Effector memory CD4-positive, alpha-beta T cell (primary cell): ENCODE measurements around the gene EPHB1.

ENCODE experiments used
- DNase-seq, 3 donors: peaks; one replicate each; pipeline ENCODE4 v3.0.0-alpha.2; 2020
- H3K27ac ChIP-seq: 2 replicates; pipeline ENCODE4 v1.7.0; 2013; ENCODE audit warnings: mild to moderate bottlenecking, low read length, moderate library complexity; ENCODE audit not compliant: insufficient read depth, poor library complexity, severe bottlenecking
- H3K27me3 ChIP-seq: replicated peaks from 2 replicates; pipeline ENCODE4 v1.7.0; 2013; ENCODE audit warnings: mild to moderate bottlenecking, low read length; ENCODE audit not compliant: insufficient read depth, control insufficient read depth, poor library complexity, severe bottlenecking
- H3K36me3 ChIP-seq: 2 replicates; pipeline ENCODE4 v1.7.0; 2013; ENCODE audit warnings: mild to moderate bottlenecking, low read length, moderate library complexity; ENCODE audit not compliant: control insufficient read depth, insufficient read depth
- H3K4me1 ChIP-seq: 2 replicates; pipeline ENCODE4 v1.7.0; 2013; ENCODE audit warnings: low read length, mild to moderate bottlenecking; ENCODE audit not compliant: control insufficient read depth, insufficient read depth, poor library complexity, severe bottlenecking
- H3K4me3 ChIP-seq: 2 replicates; pipeline ENCODE4 v1.7.0; 2013; ENCODE audit warnings: low read length, low read depth, mild to moderate bottlenecking; ENCODE audit not compliant: insufficient read depth, poor library complexity, severe bottlenecking
- H3K9me3 ChIP-seq: 2 replicates; pipeline ENCODE4 v1.7.0; 2013; ENCODE audit warnings: mild to moderate bottlenecking, low read length, moderate library complexity; ENCODE audit not compliant: control insufficient read depth

Gene EPHB1

GRCh38 chr3:134872440-134873388 is 77.7 kb downstream of the EPHB1 start:
- Histone ChIP-seq H3K36me3 (no peaks in the 10 kb centered on the region), H3K4me1 (no peaks in the 10 kb centered on the region), H3K4me3 (no peak overlapping the region), H3K27ac (no peak overlapping the region), H3K9me3 (no peaks in the 10 kb centered on the region), H3K27me3 (no peaks in the 10 kb centered on the region)
- no peak for DNase-seq

GRCh38 chr3:134873789-134874188 is 78.7 kb downstream of the EPHB1 start:
- H3K27me3 ChIP-seq: no peaks in the 10 kb centered on the region
- no peaks in the 10 kb centered on the region for H3K36me3 ChIP-seq
- H3K4me1 ChIP-seq: no peaks in the 10 kb centered on the region
- no peak overlapping the region for H3K27ac ChIP-seq
- no peak for DNase-seq
- no peaks in the 10 kb centered on the region for H3K9me3 ChIP-seq
- H3K4me3 ChIP-seq: no peak overlapping the region

GRCh38 chr3:134874737-134875413 is 79.8 kb downstream of the EPHB1 start:
- Histone ChIP-seq H3K27me3 (no peaks in the 10 kb centered on the region), H3K36me3 (no peaks in the 10 kb centered on the region), H3K9me3 (no peaks in the 10 kb centered on the region), H3K4me1 (no peaks in the 10 kb centered on the region), H3K4me3 (no peak overlapping the region), H3K27ac (no peak overlapping the region)
- no peak for DNase-seq

- Histone ChIP-seq H3K27ac (no peak overlapping the region), H3K27me3 (no peaks in the 10 kb centered on the region), H3K4me1 (no peaks in the 10 kb centered on the region), H3K9me3 (no peaks in the 10 kb centered on the region), H3K4me3 (no peak overlapping the region), H3K36me3 (no peaks in the 10 kb centered on the region)
- no peak for DNase-seq
Measured at GRCh38 chr3:134876836-134877235, 81.8 kb downstream of the EPHB1 start.

- no peak overlapping the region for H3K27ac ChIP-seq
- no peak for DNase-seq
- H3K36me3 ChIP-seq: no peaks in the 10 kb centered on the region
- no peaks in the 10 kb centered on the region for H3K4me1 ChIP-seq
- no peak overlapping the region for H3K4me3 ChIP-seq
- no peaks in the 10 kb centered on the region for H3K27me3 ChIP-seq
- H3K9me3 ChIP-seq: no peaks in the 10 kb centered on the region
Measured at GRCh38 chr3:134877788-134878187, 82.7 kb downstream of the EPHB1 start.

GRCh38 chr3:134879990-134880389 is 84.9 kb downstream of the EPHB1 start:
- Histone ChIP-seq H3K4me1 (no peaks in the 10 kb centered on the region), H3K27me3 (no peaks in the 10 kb centered on the region), H3K4me3 (no peak overlapping the region), H3K36me3 (no peaks in the 10 kb centered on the region), H3K27ac (no peak overlapping the region), H3K9me3 (no peaks in the 10 kb centered on the region)
- no peak for DNase-seq

- Histone ChIP-seq H3K4me3 (no peak overlapping the region), H3K9me3 (no peaks in the 10 kb centered on the region), H3K27me3 (no peaks in the 10 kb centered on the region), H3K4me1 (no peaks in the 10 kb centered on the region), H3K36me3 (no peaks in the 10 kb centered on the region), H3K27ac (no peak overlapping the region)
- no peak for DNase-seq
Measured at GRCh38 chr3:134880431-134880830, 85.4 kb downstream of the EPHB1 start.

GRCh38 chr3:134881305-134881704 is 86.2 kb downstream of the EPHB1 start:
- H3K9me3 ChIP-seq: no peaks in the 10 kb centered on the region
- no peaks in the 10 kb centered on the region for H3K36me3 ChIP-seq
- no peak for DNase-seq
- H3K27ac ChIP-seq: no peak overlapping the region
- H3K4me3 ChIP-seq: no peak overlapping the region
- H3K4me1 ChIP-seq: no peaks in the 10 kb centered on the region
- H3K27me3 ChIP-seq: no peaks in the 10 kb centered on the region

- Histone ChIP-seq H3K27ac (no peak overlapping the region), H3K4me3 (no peak overlapping the region), H3K4me1 (no peaks in the 10 kb centered on the region), H3K9me3 (no peaks in the 10 kb centered on the region), H3K36me3 (no peaks in the 10 kb centered on the region), H3K27me3 (no peaks in the 10 kb centered on the region)
- DNase-seq: no peak
Measured at GRCh38 chr3:134883697-134884385, 88.8 kb downstream of the EPHB1 start.
